GM19467 (cell line): Measurements from ENCODE around the gene LRRC17.
"Not testable (repeated sequence)": the region's sequence is repeated elsewhere in the genome, so short reads cannot be mapped to it uniquely, and the experiment has no call there.

Experiments used
- ATAC-seq: cut with Tn5 transposase; IDR thresholded peaks from one replicate; pipeline ENCODE4 v1.9.1; 2021; ENCODE audit warnings: mild to moderate bottlenecking, moderate library complexity; ENCODE audit not compliant: unreplicated experiment

LRRC17 gene

DNA sequence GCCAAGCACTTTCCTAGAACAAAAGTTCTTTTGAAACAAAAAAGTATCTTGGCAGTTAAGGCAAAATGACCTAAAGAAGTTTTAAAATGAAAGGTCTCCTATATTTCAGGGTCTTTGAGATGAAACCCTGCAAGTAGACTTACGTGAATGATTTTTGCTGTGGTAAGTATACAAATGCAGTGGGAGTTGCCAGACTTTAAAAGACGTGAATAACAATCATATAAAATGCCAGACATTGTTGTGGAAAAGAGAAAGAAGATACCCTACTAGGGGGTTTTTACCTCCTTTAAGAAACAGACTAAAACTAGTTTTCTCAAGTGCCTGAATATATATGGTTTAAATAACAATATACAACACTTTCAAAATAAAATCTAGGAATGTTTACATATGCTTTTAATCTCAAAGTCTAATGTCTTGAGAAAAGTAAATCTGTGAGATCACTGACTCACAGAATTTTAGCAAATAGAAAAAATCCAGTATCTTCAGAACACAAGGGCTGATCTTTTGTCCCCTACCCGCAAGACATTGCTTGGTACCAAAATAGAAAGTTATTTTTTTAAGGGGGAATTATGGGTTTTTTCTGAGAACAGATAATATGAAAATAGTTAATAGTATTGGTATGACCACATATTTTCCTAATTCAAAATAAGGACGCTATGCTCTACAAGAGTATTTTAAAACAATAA, 29.5 kb downstream of the LRRC17 start:
- no peak for ATAC-seq

DNA sequence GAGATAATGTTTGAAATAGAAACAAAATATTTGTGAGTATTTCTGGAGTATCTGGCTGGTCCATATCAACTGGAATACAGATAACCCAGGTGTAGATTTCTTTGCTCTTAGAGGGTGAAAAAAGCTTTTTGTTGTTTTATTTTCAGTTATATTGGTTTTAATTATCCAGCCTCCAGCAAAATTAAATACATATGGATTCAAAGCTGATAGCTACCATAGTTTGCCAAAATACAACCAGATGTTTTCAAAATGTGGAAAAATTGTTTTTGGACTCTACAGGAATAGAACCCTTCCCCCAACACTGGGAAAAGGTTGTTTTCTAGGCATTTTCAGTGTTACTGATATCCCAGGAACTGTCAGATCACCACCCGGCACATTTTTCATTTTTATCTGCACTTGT, 30.1 kb downstream of the LRRC17 start:
- ATAC-seq = no peak

DNA sequence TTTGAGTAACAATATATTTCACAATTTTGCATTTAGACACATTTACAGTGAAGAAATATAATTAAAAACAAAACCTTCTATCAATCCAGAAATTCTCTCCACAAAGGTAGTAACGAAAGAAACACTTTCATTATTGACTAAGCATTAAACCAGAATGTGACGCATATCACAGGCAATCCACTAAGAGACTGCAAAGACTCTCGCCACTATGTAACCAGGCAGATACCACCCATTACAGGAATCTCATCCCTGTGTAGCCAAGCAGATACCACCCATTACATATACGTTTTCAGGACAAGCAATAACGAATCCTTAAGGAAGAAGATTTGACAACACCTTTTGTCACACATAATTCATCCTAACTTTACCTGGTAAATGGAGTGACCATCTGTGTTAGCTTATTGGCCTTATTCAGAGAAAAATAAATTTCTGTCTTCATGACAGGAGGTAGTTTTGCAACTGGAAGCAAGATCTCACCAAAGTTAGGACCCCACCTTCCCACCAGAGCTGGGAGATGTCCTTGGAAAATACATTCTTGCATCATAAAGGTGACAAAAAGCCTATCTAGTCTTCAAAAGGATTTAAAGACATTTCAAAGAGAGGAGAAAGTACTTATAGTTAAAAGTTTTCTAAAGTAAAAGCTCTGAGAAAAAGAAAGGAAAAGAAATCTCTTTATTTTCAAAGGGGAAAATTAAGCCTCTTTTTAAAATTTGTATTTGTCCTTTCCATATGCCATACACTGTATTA, 30.8 kb downstream of the LRRC17 start:
- no peak for ATAC-seq

DNA sequence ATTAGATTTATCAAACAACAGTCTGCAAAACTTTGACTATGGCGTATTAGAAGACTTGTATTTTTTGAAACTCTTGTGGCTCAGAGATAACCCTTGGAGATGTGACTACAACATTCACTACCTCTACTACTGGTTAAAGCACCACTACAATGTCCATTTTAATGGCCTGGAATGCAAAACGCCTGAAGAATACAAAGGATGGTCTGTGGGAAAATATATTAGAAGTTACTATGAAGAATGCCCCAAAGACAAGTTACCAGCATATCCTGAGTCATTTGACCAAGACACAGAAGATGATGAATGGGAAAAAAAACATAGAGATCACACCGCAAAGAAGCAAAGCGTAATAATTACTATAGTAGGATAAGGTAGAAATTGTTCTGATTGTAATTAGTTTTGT, 31.4 kb downstream of the LRRC17 start:
- no peak for ATAC-seq

DNA sequence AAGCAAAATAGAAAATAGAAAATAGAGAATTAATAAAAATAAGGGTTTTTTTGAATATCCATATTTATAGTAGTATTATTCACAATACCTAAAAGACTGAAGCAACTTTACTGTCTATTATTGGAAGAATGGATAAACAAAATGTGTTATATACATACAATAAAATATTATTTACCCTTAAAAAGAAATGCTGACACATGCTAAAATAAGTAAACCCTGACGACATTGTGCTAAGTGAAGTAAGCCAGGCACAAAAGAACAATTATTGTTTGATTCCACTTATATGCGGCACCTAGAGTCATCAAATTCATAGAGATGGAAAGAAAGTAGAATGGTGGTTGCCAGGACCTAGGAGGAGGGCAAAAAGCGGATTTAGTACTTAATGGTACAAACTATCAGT, 39.0 kb downstream of the LRRC17 start:
- no peak for ATAC-seq

DNA sequence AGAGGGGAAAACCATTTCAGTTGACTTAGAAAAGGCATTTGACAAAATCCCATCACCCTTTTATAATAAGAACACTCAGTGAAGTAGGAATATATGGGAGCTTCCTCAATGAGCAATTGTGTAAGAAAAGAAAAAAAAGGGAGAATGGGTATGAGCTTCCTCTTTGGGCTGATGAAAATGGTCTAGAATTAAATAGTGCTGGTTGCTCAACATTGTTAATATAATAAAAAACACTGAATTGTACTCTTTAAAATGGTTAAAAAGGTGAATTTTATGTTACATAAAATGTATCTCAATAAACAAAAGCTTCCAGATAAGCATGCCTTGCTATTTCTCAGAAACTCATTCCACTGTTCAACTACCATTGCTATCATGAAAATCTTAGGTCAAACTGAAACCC, 40.6 kb downstream of the LRRC17 start:
- ATAC-seq = no peak

DNA sequence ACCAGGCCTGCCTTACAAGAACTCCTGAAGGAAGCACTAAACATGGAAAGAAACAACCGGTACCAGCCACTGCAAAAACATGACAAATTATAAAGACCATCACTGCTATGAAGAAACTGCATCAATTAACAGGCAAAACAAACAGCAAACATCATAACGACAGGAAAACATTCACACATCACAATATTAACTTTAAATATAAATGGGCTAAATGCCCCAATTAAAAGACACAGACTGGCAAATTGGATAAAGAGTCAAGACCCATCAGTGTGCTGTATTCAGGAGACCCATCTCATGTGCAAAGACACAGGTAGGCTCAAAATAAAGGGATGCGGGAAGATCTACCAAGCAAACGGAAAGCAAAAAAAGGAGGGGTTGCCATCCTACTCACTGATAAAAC, 41.6 kb downstream of the LRRC17 start:
- not testable (repeated sequence) for ATAC-seq

DNA sequence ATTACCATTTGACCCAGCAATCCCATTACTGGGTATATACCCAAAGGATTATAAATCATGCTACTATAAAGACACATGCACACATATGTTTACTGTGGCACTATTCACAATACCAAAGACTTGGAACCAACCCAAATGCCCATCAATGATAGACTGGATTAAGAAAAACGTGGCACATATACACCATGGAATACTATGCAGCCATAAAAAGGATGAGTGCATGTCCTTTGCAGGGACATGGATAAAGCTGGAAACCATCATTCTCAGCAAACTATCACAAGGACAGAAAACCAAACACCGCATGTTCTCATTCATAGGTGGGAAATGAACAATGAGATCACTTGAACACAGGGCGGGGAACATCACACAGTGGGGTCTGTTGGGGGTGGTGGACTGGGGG, 45.2 kb downstream of the LRRC17 start:
- not testable (repeated sequence) for ATAC-seq

DNA sequence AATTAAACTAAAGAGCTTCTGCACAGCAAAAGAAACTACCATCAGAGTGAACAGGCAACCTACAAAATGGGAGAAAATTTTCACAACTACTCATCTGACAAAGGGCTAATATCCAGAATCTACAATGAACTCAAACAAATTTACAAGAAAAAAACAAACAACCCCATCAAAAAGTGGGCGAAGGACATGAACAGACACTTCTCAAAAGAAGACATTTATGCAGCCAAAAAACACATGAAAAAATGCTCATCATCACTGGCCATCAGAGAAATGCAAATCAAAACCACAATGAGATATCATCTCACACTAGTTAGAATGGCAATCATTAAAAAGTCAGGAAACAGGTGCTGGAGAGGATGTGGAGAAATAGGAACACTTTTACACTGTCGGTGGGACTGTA, 49.2 kb downstream of the LRRC17 start:
- not testable (repeated sequence) for ATAC-seq

DNA sequence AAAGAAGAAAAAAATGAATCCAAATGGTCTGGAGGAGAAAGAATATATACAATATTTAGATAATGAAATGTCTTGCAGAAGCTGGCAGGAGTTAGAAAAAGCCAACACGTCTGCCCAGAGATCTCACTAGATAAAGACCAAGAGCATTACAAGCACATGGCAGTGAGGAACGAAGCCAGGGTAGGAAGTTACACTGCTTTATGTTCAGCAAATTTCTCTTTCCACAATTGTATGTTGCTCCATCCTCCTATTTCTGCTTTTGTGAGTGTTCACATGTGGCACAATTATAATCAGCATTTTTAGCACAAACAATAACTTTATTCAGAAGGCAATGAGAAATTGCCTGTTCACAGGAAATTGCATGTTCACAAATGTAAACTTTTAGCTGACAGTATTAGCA, 53.7 kb downstream of the LRRC17 start:
- ATAC-seq = no peak

DNA sequence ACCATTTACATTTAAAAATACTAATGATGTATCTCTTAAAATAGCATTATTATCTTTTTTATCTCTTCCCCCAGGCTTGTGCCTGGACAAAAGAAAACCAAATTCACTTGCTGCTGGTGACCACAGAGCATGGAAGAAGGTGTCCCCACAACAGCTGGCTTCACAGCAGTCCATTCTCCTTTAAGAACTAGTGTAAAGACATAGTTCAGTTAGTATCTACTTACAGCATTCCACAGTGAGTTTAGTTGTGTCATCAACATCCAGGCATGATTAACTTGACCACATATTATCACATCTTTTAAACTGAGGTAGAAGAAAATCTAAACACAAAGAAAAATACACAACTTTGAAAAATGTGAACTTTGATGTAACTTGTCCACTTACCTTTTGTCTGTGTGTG, 55.0 kb downstream of the LRRC17 start:
- no peak for ATAC-seq

DNA sequence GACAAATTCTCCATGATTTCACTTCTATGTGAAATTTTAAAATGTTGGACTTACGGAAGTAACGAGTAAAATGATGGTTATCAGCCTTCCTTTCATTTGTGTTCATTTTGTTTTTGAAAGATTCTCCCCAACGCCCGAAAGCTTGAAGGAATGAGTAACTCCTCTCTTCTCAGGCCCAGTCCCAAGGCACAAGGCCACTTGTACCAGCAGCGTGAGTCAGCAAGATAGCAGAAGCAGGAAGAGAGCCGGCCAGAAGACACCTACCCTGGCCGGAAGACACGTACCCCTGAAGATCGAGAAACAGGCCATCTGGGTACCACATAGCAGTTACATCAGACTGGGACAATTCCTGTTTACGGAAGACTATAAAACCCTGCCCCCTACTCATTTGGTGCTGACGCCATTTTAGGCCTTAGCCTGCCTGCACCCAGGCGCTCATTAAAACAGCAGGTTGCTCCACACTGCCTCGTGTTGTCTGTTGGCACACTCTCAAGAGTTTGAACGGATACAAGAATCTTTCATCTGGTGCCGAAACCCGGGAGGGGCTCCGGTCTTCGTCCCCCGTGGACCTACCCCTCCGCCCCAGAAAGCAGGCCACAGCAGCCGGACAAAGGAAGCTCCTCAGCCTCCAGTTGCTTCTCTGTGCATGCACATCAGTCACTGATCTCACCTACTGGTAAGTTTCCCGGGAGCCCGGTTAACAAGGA, 60.4 kb downstream of the LRRC17 start:
- no peak for ATAC-seq

DNA sequence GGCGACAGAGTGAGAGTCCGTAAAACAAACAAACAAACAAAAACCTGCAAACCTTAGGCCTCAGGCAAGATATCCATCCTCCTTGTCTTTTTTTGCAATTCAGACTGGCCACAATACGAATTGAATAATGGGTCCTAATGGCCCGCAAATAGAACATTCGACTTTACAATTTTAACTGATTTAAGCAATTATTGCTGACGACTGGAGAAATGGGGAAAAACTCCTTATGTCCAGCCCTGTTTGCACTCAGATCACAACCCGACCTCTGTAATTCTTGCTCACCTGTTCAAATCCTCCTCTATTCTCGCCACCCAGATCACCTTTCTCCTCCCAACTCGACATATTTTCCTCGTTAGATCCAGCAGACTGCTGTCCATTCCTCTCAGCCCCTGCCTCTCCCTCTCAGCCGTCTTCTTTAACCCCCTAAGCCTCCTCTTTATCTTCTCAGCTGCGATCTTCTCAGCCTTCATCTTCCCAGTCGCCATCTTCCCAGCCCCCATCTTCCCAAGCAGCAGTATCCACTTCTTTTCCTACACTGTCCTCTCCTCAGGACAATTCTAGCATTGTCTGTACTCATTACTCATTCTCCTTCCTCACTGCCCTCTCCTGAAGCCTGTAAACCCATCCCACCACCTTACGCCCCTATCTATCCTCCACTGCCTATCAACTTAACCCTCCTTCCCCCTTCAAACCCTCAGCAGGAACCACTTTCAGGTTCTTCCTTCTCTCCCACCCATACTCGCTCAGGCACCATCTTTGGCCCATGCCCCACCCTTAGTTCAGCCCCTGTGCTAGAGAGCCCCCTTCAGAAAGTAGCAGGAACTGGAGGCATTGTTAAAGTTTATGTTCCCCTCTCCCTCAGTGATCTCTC, 61.8 kb downstream of the LRRC17 start:
- no peak for ATAC-seq

DNA sequence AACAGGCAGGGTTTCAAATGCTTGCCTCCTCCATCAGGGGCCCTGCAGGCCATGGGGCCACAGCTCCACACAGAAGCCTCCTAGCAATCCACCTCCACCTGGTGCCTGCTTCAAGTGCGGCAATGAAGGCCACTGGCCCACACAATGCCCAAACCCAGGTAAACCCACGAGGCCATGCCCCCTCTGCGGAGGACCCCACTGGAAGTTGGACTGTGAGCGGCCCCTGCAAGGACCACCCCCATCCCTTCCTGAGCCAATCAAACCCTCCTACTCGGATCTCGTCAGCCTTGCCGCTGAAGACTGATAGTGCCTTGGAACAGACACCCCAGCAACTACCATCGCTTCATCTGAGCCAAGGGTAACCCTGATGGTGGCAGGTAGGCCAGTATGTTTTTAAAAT, 63.1 kb downstream of the LRRC17 start:
- ATAC-seq = no peak

DNA sequence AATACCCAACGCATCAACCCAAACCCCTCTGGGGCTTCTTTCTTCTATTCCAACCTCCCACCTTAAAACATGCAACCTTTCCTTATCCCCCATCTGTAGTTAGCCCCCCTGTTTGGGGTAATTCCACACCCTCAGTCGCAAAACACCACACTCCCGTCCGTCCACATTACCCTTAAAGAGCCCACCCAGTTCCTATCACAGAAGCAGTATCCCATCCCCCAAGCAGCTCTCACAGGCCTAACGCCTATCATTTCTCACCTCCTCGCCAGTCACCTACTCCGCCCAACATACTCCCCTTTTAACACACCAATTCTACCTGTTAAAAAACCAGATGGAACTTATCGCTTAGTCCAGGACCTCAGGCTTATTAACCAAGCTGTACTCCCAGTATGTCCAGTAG, 63.7 kb downstream of the LRRC17 start:
- ATAC-seq = no peak

DNA sequence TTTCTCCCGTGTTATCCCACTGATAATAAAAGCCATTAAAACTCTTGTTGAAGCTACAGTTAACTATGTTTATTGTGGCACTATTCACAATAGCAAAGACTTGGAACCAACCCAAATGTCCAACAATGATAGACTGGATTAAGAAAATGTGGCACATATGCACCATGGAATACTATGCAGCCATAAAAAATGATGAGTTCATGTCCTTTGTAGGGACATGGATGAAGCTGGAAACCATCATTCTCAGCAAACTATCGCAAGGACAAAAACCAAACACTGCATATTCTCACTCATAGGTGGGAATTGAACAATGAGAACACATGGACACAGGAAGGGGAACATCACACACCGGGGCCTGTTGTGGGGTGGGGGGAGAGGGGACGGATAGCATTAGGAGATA, 64.8 kb downstream of the LRRC17 start:
- not testable (repeated sequence) for ATAC-seq

DNA sequence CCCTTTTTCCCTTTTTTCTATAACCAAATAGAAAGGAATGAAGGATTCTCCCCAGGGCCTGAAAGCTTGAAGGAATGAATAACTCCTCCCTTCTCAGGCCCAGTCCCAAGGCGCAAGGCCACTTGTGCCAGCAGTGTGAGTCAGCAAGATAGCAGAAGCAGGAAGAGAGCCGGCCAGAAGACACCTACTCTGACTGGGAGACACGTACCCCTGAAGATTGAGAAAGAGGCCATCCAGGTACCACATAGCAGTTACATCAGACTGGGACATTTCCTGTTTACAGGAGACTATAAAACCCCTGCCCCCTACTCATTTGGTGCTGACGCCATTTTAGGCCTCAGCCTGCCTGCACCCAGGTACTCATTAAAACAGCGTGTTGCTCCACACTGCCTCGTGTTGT, 65.5 kb downstream of the LRRC17 start:
- no peak for ATAC-seq

DNA sequence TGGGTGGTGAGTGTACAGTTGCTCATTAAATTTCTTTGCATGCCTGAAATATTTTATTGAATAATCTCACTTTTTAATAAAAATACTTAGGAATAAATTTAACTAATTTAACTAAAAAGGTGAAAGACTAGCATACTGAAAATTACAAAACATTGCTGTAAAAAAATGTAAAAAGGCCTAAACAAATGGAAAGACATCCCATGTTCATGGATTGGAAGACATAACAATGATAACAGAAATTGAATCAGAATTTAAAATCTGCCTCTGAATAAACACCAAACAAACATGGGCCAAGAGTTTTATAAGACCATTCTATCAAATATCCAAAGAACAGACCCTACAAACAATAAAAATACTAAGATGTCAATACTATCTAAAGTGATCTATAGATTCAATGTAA, 66.9 kb downstream of the LRRC17 start:
- ATAC-seq = no peak

DNA sequence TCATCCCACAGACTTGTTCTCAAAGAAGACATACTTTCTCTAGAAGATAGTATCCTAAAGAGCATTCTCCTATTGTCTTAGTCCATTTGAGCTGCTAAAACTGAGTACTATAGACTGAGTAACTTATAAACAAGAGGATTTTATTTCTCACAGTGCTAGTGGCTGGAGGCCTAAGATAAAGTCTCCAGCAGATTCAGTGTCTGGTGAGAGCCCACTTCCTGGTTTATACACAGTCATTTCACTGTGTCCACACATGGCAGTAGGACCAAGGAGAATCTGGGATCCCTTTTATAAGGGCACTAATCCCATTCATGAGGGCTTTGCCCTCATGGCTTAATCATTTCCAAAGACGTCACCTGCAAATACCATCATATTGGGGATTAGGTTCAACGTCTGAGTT, 68.7 kb downstream of the LRRC17 start:
- no peak for ATAC-seq

DNA sequence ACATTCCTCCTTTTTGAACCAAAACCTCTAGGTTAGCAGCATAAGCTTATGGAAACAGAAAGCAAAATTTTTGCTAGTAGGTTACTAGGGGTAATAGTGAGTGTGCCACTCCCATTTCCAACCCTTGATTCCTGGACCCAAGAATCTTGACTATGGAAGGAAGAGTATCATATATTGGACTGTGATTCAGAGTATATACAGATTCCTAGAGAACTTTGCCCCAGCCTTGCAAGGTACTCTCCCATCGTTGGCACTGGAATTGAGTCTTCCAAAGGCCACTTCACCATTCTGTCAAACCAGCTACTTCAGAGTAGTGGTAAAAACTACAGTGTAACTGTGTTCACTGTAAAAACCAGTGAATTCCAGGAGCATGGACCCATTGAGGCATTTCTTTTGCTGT, 69.4 kb downstream of the LRRC17 start:
- no peak for ATAC-seq

DNA sequence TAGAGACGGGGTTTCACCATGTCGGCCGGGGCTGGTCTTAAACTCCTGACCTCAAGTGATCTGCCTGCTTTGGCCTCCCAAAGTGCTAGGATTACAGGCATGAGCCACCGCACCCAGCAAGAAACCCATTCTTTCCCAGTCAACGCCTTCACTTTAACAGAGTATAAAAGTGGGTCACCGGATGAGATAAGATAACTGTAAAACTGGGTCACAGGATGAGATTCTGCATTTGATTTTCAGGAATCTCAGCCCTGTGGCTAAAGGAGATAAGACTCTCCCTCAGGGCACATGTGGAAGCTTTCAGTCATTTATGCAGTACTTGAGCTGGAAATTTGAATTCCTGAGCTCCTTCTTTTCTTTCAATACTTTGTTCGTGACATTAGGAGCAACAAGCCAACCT, 70.8 kb downstream of the LRRC17 start:
- ATAC-seq = no peak
